Activated CD8-positive, alpha-beta memory T cell treated with anti-CD3 and anti-CD28 coated beads, Interleukin-2, amount 50 U/mL, for 24 hours (primary cell): ENCODE data around the gene TANGO2.

Source experiments
- DNase-seq: peaks from one replicate; pipeline ENCODE4 v3.0.0-alpha.2; 2020; ENCODE audit errors: extremely low read depth

TANGO2 gene

GRCh38 chr22:20012741-20013331 is 8.1 kb upstream of the TANGO2 start:
- no peak for DNase-seq

GRCh38 chr22:20013382-20013871 is 7.5 kb upstream of the TANGO2 start:
- no peak for DNase-seq

- no peak for DNase-seq
Measured at GRCh38 chr22:20014526-20015186, 6.3 kb upstream of the TANGO2 start.

GRCh38 chr22:20015187-20015625 is 5.7 kb upstream of the TANGO2 start:
- no peak for DNase-seq

- no peak for DNase-seq
Measured at GRCh38 chr22:20015971-20016733, 4.8 kb upstream of the TANGO2 start.

GRCh38 chr22:20016734-20017621 is 3.9 kb upstream of the TANGO2 start, which contains the start of gene ARVCF:
TSS of gene ARVCF (minus strand) at chr22:20016823. CDS start at chr22:19990794, 26,029 bp downstream.
- peak; percentile 71 for DNase-seq

GRCh38 chr22:20017622-20017958 is 3.3 kb upstream of the TANGO2 start:
- no peak for DNase-seq

- DNase-seq: no peak
Measured at GRCh38 chr22:20018001-20018400, 2.9 kb upstream of the TANGO2 start.

GRCh38 chr22:20019661-20020532 is 1.0 kb upstream of the TANGO2 start:
- DNase-seq: no peak

- DNase-seq: no peak
Measured at GRCh38 chr22:20021196-20022181, 579 bp downstream of the TANGO2 start.

GRCh38 chr22:20022231-20022977 is 1.5 kb downstream of the TANGO2 start:
- DNase-seq: no peak

GRCh38 chr22:20022978-20023613 is 2.2 kb downstream of the TANGO2 start:
- no peak for DNase-seq

GRCh38 chr22:20024225-20024624 is 3.3 kb downstream of the TANGO2 start:
- DNase-seq: no peak

- DNase-seq: no peak
Measured at GRCh38 chr22:20024650-20025397, 3.9 kb downstream of the TANGO2 start.

GRCh38 chr22:20025401-20026203 is 4.7 kb downstream of the TANGO2 start:
- no peak for DNase-seq

- no peak for DNase-seq
Measured at GRCh38 chr22:20026204-20026908, 5.4 kb downstream of the TANGO2 start.
